ENCODE results near the gene GRAMD1A.

Gene GRAMD1A

GRCh38 chr19:35066691-35067563 lies 66.8 kb downstream of the GRAMD1A start:
- peaks cover 6% of the 10 kb centered on the region for H3K27me3 ChIP-seq
- no peak overlapping the region for H3K27ac ChIP-seq
- H3K36me3 ChIP-seq: no peaks in the 10 kb centered on the region
- no peaks in the 10 kb centered on the region for H3K9me3 ChIP-seq
- peak; percentile 44 for TF ChIP-seq CTCF (IDR thresholded peaks at IDR 0.05)
- H3K4me3 ChIP-seq (ENCODE audit: low read depth in 1 of 2, low read length in 1 of 2): no peak overlapping the region
- H3K4me1 ChIP-seq (ENCODE audit: control insufficient read depth in 1 of 2, insufficient read depth in 1 of 2, low read depth in 1 of 2, low read length in 1 of 2): no peaks in the 10 kb centered on the region

GRCh38 chr19:35068941-35069634 lies 69.0 kb downstream of the GRAMD1A start:
- Histone ChIP-seq H3K27me3 (no peaks in the 10 kb centered on the region), H3K4me3 (ENCODE audit: low read depth in 1 of 2, low read length in 1 of 2) (no peak overlapping the region), H3K27ac (no peak overlapping the region), H3K36me3 (no peaks in the 10 kb centered on the region), H3K4me1 (ENCODE audit: control insufficient read depth in 1 of 2, insufficient read depth in 1 of 2, low read depth in 1 of 2, low read length in 1 of 2) (no peaks in the 10 kb centered on the region), H3K9me3 (no peaks in the 10 kb centered on the region)
- no peak for TF ChIP-seq CTCF (IDR thresholded peaks at IDR 0.05)

GRCh38 chr19:35069696-35070095 lies 69.6 kb downstream of the GRAMD1A start:
- no peaks in the 10 kb centered on the region for H3K4me1 ChIP-seq (ENCODE audit: control insufficient read depth in 1 of 2, insufficient read depth in 1 of 2, low read depth in 1 of 2, low read length in 1 of 2)
- H3K27ac ChIP-seq: no peak overlapping the region
- no peaks in the 10 kb centered on the region for H3K27me3 ChIP-seq
- no peaks in the 10 kb centered on the region for H3K9me3 ChIP-seq
- H3K4me3 ChIP-seq (ENCODE audit: low read depth in 1 of 2, low read length in 1 of 2): no peak overlapping the region
- TF ChIP-seq CTCF (IDR thresholded peaks at IDR 0.05): no peak
- H3K36me3 ChIP-seq: no peaks in the 10 kb centered on the region

- no peak overlapping the region for H3K27ac ChIP-seq
- H3K9me3 ChIP-seq: no peaks in the 10 kb centered on the region
- no peak for TF ChIP-seq CTCF (IDR thresholded peaks at IDR 0.05)
- H3K27me3 ChIP-seq: no peaks in the 10 kb centered on the region
- no peak overlapping the region for H3K4me3 ChIP-seq (ENCODE audit: low read depth in 1 of 2, low read length in 1 of 2)
- no peaks in the 10 kb centered on the region for H3K4me1 ChIP-seq (ENCODE audit: control insufficient read depth in 1 of 2, insufficient read depth in 1 of 2, low read depth in 1 of 2, low read length in 1 of 2)
- no peaks in the 10 kb centered on the region for H3K36me3 ChIP-seq
These were observed 70.3 kb downstream of the GRAMD1A start for GRCh38 chr19:35070471-35070870.

GRCh38 chr19:35073516-35073915 lies 73.4 kb downstream of the GRAMD1A start:
- no peak for TF ChIP-seq CTCF (IDR thresholded peaks at IDR 0.05)
- no peaks in the 10 kb centered on the region for H3K4me1 ChIP-seq (ENCODE audit: control insufficient read depth in 1 of 2, insufficient read depth in 1 of 2, low read depth in 1 of 2, low read length in 1 of 2)

More at GRCh38 chr19:35073516-35073915, 73.4 kb downstream of the GRAMD1A start:
- Histone ChIP-seq H3K4me3 (ENCODE audit: low read depth in 1 of 2, low read length in 1 of 2) (no peak overlapping the region), H3K27me3 (no peaks in the 10 kb centered on the region), H3K36me3 (no peaks in the 10 kb centered on the region), H3K27ac (no peak overlapping the region), H3K9me3 (no peaks in the 10 kb centered on the region)
